ENCODE results near the gene TAF1C. TPM values are rescaled to one million over a fixed set of nuclear protein-coding genes. Genes with fewer than 3 reads are reported as not detected.

TAF1C gene
- total RNA-seq, 1 experiment from 2014 or later, result 19.2 TPM

GRCh38 chr16:84175350-84176081, 11.3 kb downstream of the TAF1C start:
- in situ Hi-C loops (cut with HindIII; ENCODE audit: low pct_unique_long_range_greater_than_20kb, low sequenced_read_pairs), result no loop called here
- peak; percentile 49 for DNase-seq (ENCODE audit: low read depth)

GRCh38 chr16:84174396-84174795, 12.5 kb downstream of the TAF1C start:
- in situ Hi-C loops (cut with HindIII; ENCODE audit: low pct_unique_long_range_greater_than_20kb, low sequenced_read_pairs), result no loop called here
- no peak for DNase-seq (ENCODE audit: low read depth)

GRCh38 chr16:84169765-84170310, 17.0 kb downstream of the TAF1C start:
- DNase-seq (ENCODE audit: low read depth), result no peak
- in situ Hi-C loops (cut with HindIII; ENCODE audit: low pct_unique_long_range_greater_than_20kb, low sequenced_read_pairs), result no loop called here

- DNase-seq (ENCODE audit: low read depth), result no peak
- in situ Hi-C loops (cut with HindIII; ENCODE audit: low pct_unique_long_range_greater_than_20kb, low sequenced_read_pairs), result no loop called here
These were observed 19.8 kb downstream of the TAF1C start for GRCh38 chr16:84166796-84167695.

GRCh38 chr16:84165746-84166145, 21.1 kb downstream of the TAF1C start:
- in situ Hi-C loops (cut with HindIII; ENCODE audit: low pct_unique_long_range_greater_than_20kb, low sequenced_read_pairs), result no loop called here

GRCh38 chr16:84161801-84162200, 25.1 kb downstream of the TAF1C start:
- in situ Hi-C loops (cut with HindIII; ENCODE audit: low pct_unique_long_range_greater_than_20kb, low sequenced_read_pairs), result no loop called here
- DNase-seq (ENCODE audit: low read depth), result no peak

More at GRCh38 chr16:84165746-84166145, 21.1 kb downstream of the TAF1C start:
- no peak for DNase-seq (ENCODE audit: low read depth)

- DNase-seq (ENCODE audit: low read depth), result no peak
- in situ Hi-C loops (cut with HindIII; ENCODE audit: low pct_unique_long_range_greater_than_20kb, low sequenced_read_pairs), result no loop called here
These were observed 25.8 kb downstream of the TAF1C start for GRCh38 chr16:84161037-84161436.

- no peak for DNase-seq (ENCODE audit: low read depth)
- in situ Hi-C loops (cut with HindIII; ENCODE audit: low pct_unique_long_range_greater_than_20kb, low sequenced_read_pairs), result no loop called here
These were observed 27.1 kb downstream of the TAF1C start for GRCh38 chr16:84159800-84160199.

- in situ Hi-C loops (cut with HindIII; ENCODE audit: low pct_unique_long_range_greater_than_20kb, low sequenced_read_pairs), result no loop called here
- DNase-seq (ENCODE audit: low read depth), result no peak
These were observed 27.9 kb downstream of the TAF1C start for GRCh38 chr16:84159007-84159406.

- peak; percentile 87 for DNase-seq (ENCODE audit: low read depth)
- in situ Hi-C loops (cut with HindIII; ENCODE audit: low pct_unique_long_range_greater_than_20kb, low sequenced_read_pairs), result no loop called here
These were observed 30.5 kb downstream of the TAF1C start for GRCh38 chr16:84156342-84156784.

GRCh38 chr16:84155771-84156170, 31.1 kb downstream of the TAF1C start:
- in situ Hi-C loops (cut with HindIII; ENCODE audit: low pct_unique_long_range_greater_than_20kb, low sequenced_read_pairs), result no loop called here
- no peak for DNase-seq (ENCODE audit: low read depth)

- in situ Hi-C loops (cut with HindIII; ENCODE audit: low pct_unique_long_range_greater_than_20kb, low sequenced_read_pairs), result no loop called here
- DNase-seq (ENCODE audit: low read depth), result no peak
These were observed 31.6 kb downstream of the TAF1C start for GRCh38 chr16:84155226-84155625.

GRCh38 chr16:84153660-84154214, 33.1 kb downstream of the TAF1C start:
- in situ Hi-C loops (cut with HindIII; ENCODE audit: low pct_unique_long_range_greater_than_20kb, low sequenced_read_pairs), result no loop called here

GRCh38 chr16:84150926-84151325, 35.9 kb downstream of the TAF1C start:
- in situ Hi-C loops (cut with HindIII; ENCODE audit: low pct_unique_long_range_greater_than_20kb, low sequenced_read_pairs), result no loop called here
- DNase-seq (ENCODE audit: low read depth), result no peak

More at GRCh38 chr16:84153660-84154214, 33.1 kb downstream of the TAF1C start:
- no peak for DNase-seq (ENCODE audit: low read depth)

- in situ Hi-C loops (cut with HindIII; ENCODE audit: low pct_unique_long_range_greater_than_20kb, low sequenced_read_pairs), result no loop called here
- peak; percentile 78 for DNase-seq (ENCODE audit: low read depth)
These were observed 41.8 kb downstream of the TAF1C start, which contains the start of the genes DNAAF1 and HSDL1 for GRCh38 chr16:84144859-84145639. DNAAF1 (plus strand) TSS chr16:84145308; CDS start chr16:84145441, 133 bp downstream. HSDL1 (minus strand) TSS chr16:84145177; CDS start chr16:84131321, 13,856 bp downstream.

- DNase-seq (ENCODE audit: low read depth), result peak; percentile 25
These were observed 42.5 kb downstream of the TAF1C start for GRCh38 chr16:84144209-84144858.

GRCh38 chr16:84143784-84144199, 43.1 kb downstream of the TAF1C start:
- in situ Hi-C loops (cut with HindIII; ENCODE audit: low pct_unique_long_range_greater_than_20kb, low sequenced_read_pairs), result no loop called here
- DNase-seq (ENCODE audit: low read depth), result no peak

More at GRCh38 chr16:84144209-84144858, 42.5 kb downstream of the TAF1C start:
- in situ Hi-C loops (cut with HindIII; ENCODE audit: low pct_unique_long_range_greater_than_20kb, low sequenced_read_pairs), result no loop called here

All from Caki2 (cell line).